H1 (cell line): ENCODE measurements around the gene TMEM18. TPM values are rescaled to one million over a fixed set of nuclear protein-coding genes. Genes with fewer than 3 reads are reported as not detected.

Source experiments
- ASH2L ChIP-seq: fragments of 200-600, 300-600 bp; sonication (generic); IDR thresholded peaks from one replicate; pipeline ENCODE4 v1.7.1; 2017; ENCODE audit warnings: low read length
- BRCA1 ChIP-seq: IDR thresholded peaks from 2 replicates; pipeline ENCODE4 v1.6.1; 2012; ENCODE audit warnings: low read depth, low read length, improper control_type of control experiment
- CBX8 ChIP-seq: fragments of 300-800, 300-1000 bp; sonication (generic); IDR thresholded peaks from 2 replicates; pipeline ENCODE4 v1.7.1; 2016; ENCODE audit warnings: low read depth, low read length, borderline replicate concordance
- CHD7 ChIP-seq: fragments of 300-600 bp; sonication (generic); IDR thresholded peaks from 2 replicates; pipeline ENCODE4 v1.7.1; 2012; ENCODE audit warnings: low read length, moderate library complexity, mild to moderate bottlenecking, inconsistent platforms; ENCODE audit not compliant: insufficient replicate concordance
- CTCF ChIP-seq, 3 experiments: IDR thresholded peaks; 1 replicate in 2 of 3; 2 replicates in 1 of 3; pipeline versions ENCODE4 v1.5.1 to v1.6.1; 2011; ENCODE audit warnings: low read length in 3 of 3, mild to moderate bottlenecking in 3 of 3, inconsistent platforms in 2 of 3, low read depth in 1 of 3, moderate library complexity in 1 of 3; ENCODE audit not compliant: insufficient read depth in 1 of 3; ENCODE audit errors: control extremely low read depth in 1 of 3
- POLR2A ChIP-seq, 2 experiments: IDR thresholded peaks; 1 replicate in 1 of 2; 2 replicates in 1 of 2; pipeline ENCODE4 v1.6.1; 2011; ENCODE audit warnings: low read depth in 2 of 2, low read length in 2 of 2, mild to moderate bottlenecking in 2 of 2; ENCODE audit errors: control extremely low read depth in 1 of 2
- SUZ12 ChIP-seq: fragments of 200-600 bp; sonication (generic); IDR thresholded peaks from 2 replicates; pipeline ENCODE4 v1.6.1; 2012; ENCODE audit warnings: mild to moderate bottlenecking, inconsistent platforms, low read length, moderate library complexity, mixed read lengths
- TBP ChIP-seq: IDR thresholded peaks from 2 replicates; pipeline ENCODE4 v1.6.1; 2011; ENCODE audit warnings: low read depth, low read length, improper control_type of control experiment
- polyA plus RNA-seq, 7 experiments: library from polyadenylated mRNA; depleted of rRNA in 3 of 7; stranded (reverse) in 5 of 7; unstranded in 2 of 7; fragments of >200 nt in 5 of 7; fragments of 200-250 nt in 2 of 7; gene quantifications; 1 replicate in 5 of 7; 2 replicates in 1 of 7; 4 replicates in 1 of 7; pipeline versions ENCODE4 v1.2.1 to v1.2.3, GENCODE V29; 2011 to 2013; ENCODE audit warnings: missing spikeins in 2 of 7, mixed read lengths in 2 of 7
- total RNA-seq: library from RNA; stranded (reverse); fragmentation: NEBNext Ultra II Directional; extraction: Animal tissue kit (Norgen Biotek cat#: 25700); gene quantifications from 2 replicates; pipeline ENCODE4 v1.2.1, GENCODE V29; 2021

The TMEM18 gene
- total and polyA plus RNA-seq, 2 of the 8 experiments (the other 6 are each of a cell fraction or from before 2014, with no cell fraction given), result 22.4 to 27.1 TPM

DNA sequence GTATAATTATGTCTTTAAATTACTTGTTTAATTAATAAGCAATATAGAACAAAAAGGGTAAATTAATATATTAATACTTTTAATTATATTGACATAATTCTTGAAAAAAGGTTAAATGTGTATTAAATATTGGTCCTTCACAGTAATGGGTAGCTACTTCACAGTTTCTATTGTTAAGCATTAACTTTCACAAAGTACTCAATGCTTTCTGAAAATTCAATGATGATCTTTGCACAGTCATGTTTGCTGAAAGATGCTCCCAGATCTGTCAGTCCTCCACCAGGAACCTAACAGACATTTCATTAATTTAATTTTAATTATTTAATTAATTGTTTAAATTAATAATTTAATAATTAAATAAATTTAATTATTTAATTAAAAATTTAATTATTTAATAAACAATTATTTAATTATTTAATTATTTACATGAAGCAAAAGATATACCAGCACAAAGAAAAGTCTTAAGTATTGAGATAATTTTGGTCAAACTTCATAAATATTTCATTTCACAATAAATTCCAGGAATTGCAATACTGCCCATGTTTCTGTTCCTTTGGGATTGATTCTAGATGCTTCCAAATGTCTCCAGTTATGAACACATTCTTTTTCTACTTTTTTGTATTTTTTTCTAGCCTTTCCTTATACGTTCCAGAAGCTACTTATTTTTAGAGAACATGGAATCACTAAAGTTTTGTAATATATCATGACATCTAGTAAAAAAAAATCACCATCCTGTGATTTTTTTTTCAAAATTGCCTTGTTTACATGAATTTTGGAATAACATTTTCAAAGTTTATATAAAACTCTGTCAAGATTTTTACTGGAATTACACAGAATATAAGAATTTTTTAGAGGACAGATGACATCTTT lies 46.5 kb downstream of the TMEM18 start (continued):
- TF ChIP-seq CHD7, result no peak
- TF ChIP-seq POLR2A (IDR thresholded peaks at IDR 0.05; ENCODE audit: control extremely low read depth in 1 of 2, low read depth in 2 of 2, low read length in 2 of 2), result no peak
- no peak for TF ChIP-seq CBX8
- no peak for TF ChIP-seq CTCF (IDR thresholded peaks at IDR 0.05; ENCODE audit: control extremely low read depth in 1 of 3, insufficient read depth in 1 of 3, low read depth in 1 of 3, low read length in 3 of 3)
- no peak for TF ChIP-seq BRCA1
- no peak for TF ChIP-seq ASH2L
- TF ChIP-seq TBP, result no peak
- TF ChIP-seq SUZ12, result no peak
